HFFc6 (cell line): ENCODE results near the gene HCAR3. TPM values are rescaled to one million over a fixed set of nuclear protein-coding genes. Genes with fewer than 3 reads are reported as not detected.
"Not testable (repeated sequence)": the region's sequence is repeated elsewhere in the genome, so short reads cannot be mapped to it uniquely, and the experiment has no call there.

Experiments
- DNase-seq: peaks from one replicate; pipeline ENCODE4 v3.0.0-alpha.2; 2018
- H3K27ac Mint-ChIP-seq: 2 replicates; pipeline ENCODE4 v1.8.0; 2020; ENCODE audit warnings: mild to moderate bottlenecking, mixed read lengths
- H3K27me3 Mint-ChIP-seq: 2 replicates; pipeline ENCODE4 v1.8.0; 2021; ENCODE audit warnings: mild to moderate bottlenecking, moderate library complexity, mixed read lengths; ENCODE audit not compliant: insufficient read depth
- H3K36me3 Mint-ChIP-seq: 2 replicates; pipeline ENCODE4 v1.8.0; 2021; ENCODE audit warnings: low read depth, mixed read lengths
- H3K4me1 Mint-ChIP-seq: 2 replicates; pipeline ENCODE4 v1.8.0; 2020; ENCODE audit warnings: low read depth, mixed read lengths
- H3K4me3 Mint-ChIP-seq: 2 replicates; pipeline ENCODE4 v1.8.0; 2020; ENCODE audit warnings: mild to moderate bottlenecking, moderate library complexity, mixed read lengths
- H3K9me3 Mint-ChIP-seq: 2 replicates; pipeline ENCODE4 v1.8.0; 2020; ENCODE audit warnings: mild to moderate bottlenecking, mixed read lengths
- total RNA-seq, 6 experiments: library from RNA; stranded (reverse); fragmentation: NEBNext Ultra II Directional; extraction: Animal tissue kit (Norgen Biotek cat#: 25700); gene quantifications; 2 replicates in 1 of 6; 3 replicates in 5 of 6; pipeline ENCODE4 v1.2.3, GENCODE V29; 2021
- TF ChIP-seq, protein P1 (sequence below): fragments of 200-600 bp; sonication (generic); IDR thresholded peaks from 2 replicates; pipeline ENCODE4 v1.5.0; 2021; ENCODE audit warnings: antibody characterized with exemption, mild to moderate bottlenecking

The HCAR3 gene
- total RNA-seq, 6 experiments from 2014 or later, result not detected

DNA sequence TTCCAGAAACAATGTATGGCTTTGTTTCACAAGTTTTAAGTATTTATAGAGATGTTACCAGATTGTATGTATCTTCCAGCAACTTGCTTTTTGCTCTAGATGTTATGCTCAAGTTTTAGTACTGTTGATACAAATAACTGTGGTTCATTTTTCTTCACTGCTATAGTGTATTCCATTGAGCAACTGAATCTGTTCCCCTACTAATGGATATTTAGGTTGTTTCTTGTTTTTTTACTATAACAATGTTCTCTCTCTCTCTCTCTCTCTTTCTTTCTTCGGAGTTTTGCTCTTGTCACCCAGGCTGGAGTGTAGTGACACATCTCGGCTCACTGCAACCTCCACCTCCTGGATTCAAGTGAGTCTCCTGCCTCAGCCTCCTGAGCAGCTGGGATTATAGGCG is 30.1 kb downstream of the HCAR3 start:
- H3K4me1 Mint-ChIP-seq, result no peaks in the 10 kb centered on the region
- H3K36me3 Mint-ChIP-seq, result no peaks in the 10 kb centered on the region
- no peak overlapping the region for H3K4me3 Mint-ChIP-seq
- DNase-seq, result no peak
- H3K27me3 Mint-ChIP-seq, result peaks cover 1% of the 10 kb centered on the region; the same call in 1 of the 2 replicates
- H3K9me3 Mint-ChIP-seq, result no peaks in the 10 kb centered on the region
- no peak overlapping the region for H3K27ac Mint-ChIP-seq
- TF ChIP-seq, protein P1, sequence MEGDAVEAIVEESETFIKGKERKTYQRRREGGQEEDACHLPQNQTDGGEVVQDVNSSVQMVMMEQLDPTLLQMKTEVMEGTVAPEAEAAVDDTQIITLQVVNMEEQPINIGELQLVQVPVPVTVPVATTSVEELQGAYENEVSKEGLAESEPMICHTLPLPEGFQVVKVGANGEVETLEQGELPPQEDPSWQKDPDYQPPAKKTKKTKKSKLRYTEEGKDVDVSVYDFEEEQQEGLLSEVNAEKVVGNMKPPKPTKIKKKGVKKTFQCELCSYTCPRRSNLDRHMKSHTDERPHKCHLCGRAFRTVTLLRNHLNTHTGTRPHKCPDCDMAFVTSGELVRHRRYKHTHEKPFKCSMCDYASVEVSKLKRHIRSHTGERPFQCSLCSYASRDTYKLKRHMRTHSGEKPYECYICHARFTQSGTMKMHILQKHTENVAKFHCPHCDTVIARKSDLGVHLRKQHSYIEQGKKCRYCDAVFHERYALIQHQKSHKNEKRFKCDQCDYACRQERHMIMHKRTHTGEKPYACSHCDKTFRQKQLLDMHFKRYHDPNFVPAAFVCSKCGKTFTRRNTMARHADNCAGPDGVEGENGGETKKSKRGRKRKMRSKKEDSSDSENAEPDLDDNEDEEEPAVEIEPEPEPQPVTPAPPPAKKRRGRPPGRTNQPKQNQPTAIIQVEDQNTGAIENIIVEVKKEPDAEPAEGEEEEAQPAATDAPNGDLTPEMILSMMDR, result no peak

DNA sequence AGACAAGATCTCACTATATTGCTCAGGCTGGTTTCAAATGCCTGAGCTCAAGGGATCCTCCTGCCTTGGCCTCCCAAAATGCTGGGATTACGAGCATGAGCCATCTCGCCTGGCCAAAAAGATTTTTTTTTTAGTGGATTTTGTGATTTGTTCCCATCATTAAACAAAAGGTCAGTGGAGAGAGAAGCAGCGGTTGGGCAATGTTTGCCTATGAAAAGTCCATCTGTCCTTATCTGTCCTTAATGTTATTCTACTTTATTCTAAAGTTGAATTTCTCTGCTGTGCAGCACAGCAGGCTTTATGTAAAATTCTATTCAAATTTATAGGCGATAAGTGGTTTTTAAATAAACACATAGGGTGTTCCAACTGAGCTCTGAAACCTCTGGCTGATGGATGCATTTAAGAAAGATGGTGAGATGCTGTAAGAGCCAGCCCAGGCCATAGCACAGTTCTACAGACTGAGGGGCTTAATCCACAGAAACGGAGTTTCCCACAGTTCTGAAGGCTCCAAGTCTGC is 32.3 kb downstream of the HCAR3 start:
- no peak for DNase-seq
- H3K36me3 Mint-ChIP-seq, result no peaks in the 10 kb centered on the region
- TF ChIP-seq, protein P1, result no peak

DNA sequence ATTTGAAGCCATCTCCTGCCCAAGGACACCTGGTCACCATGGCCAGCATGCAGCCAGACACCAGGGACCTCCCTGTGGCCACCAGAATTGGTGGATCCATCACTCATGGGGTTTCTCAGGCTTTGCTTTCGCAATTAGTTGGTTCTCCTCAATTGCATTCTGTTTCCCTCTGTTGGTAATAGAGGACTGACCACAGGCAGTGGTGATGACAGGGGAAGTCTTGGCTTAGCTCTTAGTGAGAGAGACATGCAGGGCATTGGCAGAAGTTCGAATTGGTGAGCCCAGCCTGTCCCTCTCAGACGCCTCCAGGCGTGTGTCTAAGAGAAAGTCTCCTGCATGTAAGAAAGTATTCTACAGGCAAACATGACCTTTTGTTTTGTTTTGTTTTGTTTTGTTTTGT is 34.8 kb downstream of the HCAR3 start:
- Mint-ChIP-seq H3K9me3 (no peaks in the 10 kb centered on the region), H3K36me3 (no peaks in the 10 kb centered on the region), H3K4me1 (peaks cover 23% of the 10 kb centered on the region), H3K4me3 (no peak overlapping the region), H3K27ac (peak overlapping the region; percentile 4; the same call in 1 of the 2 replicates), H3K27me3 (peaks cover 1% of the 10 kb centered on the region; the same call in 1 of the 2 replicates)
- TF ChIP-seq, protein P1, result no peak
- no peak for DNase-seq

More for the DNA sequence above, 32.3 kb downstream of the HCAR3 start:
- Mint-ChIP-seq H3K27ac (no peak overlapping the region), H3K27me3 (peaks cover 1% of the 10 kb centered on the region; the same call in 1 of the 2 replicates), H3K4me3 (no peak overlapping the region), H3K9me3 (no peaks in the 10 kb centered on the region), H3K4me1 (peaks cover 8% of the 10 kb centered on the region)

DNA sequence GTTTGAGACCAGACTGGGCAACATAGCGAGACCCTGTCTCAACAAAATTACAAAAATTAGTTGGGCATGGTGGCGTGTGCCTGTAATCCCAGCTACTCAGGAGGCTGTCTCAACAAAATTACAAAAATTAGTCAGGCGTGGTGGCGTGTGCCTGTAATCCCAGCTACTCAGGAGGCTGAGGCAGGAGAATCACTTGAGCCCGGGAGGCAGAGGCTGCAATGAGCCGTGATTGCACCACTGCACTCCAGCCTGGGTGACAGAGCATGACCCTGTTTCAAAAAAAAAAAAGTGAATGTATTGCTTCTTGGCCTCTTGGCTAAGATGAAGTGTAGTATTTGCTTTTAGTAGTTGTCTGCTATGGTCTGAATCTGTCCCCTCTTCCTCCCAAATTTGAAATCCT is 35.6 kb downstream of the HCAR3 start:
- peaks cover 23% of the 10 kb centered on the region for H3K4me1 Mint-ChIP-seq
- not testable (repeated sequence) for H3K4me3 Mint-ChIP-seq, DNase-seq, H3K27ac Mint-ChIP-seq, H3K9me3 Mint-ChIP-seq, H3K27me3 Mint-ChIP-seq, H3K36me3 Mint-ChIP-seq

DNA sequence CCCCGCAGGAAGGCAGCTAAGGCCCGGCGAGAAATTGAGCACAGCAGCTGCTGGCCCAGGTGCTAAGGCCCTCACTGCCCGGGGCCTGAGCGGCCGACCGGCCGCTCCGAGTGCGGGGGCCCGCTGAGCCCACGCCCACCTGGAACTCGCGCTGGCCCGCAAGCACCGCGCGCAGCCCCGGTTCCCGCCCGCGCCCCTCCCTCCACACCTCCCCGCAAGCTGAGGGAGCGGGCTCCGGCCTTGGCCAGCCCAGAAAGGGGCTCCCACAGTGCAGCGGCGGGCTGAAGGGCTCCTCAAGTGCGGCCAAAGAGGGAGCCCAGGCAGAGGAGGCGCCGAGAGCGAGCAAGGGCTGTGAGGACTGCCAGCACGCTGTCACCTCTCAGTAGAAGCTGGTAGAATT is 39.8 kb downstream of the HCAR3 start:
- not testable (repeated sequence) for H3K9me3 Mint-ChIP-seq, H3K27ac Mint-ChIP-seq, H3K4me3 Mint-ChIP-seq, H3K27me3 Mint-ChIP-seq, DNase-seq, H3K36me3 Mint-ChIP-seq
- H3K4me1 Mint-ChIP-seq, result peaks cover 23% of the 10 kb centered on the region

DNA sequence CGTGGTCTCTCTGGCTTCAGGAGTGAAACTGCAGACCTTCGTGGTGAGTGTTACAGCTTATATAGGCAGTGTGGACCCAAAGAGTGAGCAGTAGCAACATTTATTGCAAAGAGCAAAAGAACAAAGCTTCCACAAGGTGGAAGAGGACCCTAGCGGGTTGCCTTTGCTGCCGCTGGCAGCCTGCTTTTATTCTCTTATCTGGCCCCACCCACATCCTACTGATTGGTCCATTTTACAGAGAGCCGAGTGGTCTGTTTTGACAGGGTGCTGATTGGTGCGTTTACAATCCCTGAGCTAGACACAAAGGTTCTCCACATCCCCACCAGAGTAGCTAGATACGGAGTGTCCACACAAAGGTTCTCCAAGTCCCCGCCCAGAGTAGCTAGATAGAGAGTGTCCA is 40.6 kb downstream of the HCAR3 start:
- DNase-seq, H3K4me3 Mint-ChIP-seq, H3K27me3 Mint-ChIP-seq, H3K9me3 Mint-ChIP-seq, H3K27ac Mint-ChIP-seq, H3K36me3 Mint-ChIP-seq: not testable (repeated sequence)
- H3K4me1 Mint-ChIP-seq, result peaks cover 27% of the 10 kb centered on the region

DNA sequence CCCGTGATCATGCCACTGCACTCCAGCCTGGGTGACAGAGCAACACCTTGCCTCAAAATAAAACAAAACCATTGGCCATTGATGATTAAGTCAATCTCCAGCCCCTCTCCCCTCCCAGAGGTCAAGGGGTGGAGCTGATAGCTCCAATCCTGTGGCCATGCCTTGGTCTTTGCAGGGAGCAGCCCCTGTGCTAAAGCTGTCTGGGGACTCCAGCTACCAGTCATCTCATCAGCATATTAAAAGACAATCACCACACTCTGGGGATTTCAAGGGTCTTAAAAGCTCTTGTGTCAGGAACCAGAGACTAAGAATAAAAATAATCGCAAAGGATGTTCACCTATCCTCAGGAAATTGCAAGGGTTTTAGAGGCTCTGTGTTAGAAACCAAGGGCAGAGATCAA is 44.1 kb downstream of the HCAR3 start:
- Mint-ChIP-seq H3K4me3 (no peak overlapping the region), H3K27ac (no peak overlapping the region), H3K9me3 (no peaks in the 10 kb centered on the region), H3K36me3 (peaks cover 9% of the 10 kb centered on the region; the same call in 1 of the 2 replicates), H3K27me3 (peaks cover 2% of the 10 kb centered on the region; the same call in 1 of the 2 replicates), H3K4me1 (peaks cover 19% of the 10 kb centered on the region)
- TF ChIP-seq, protein P1, result no peak
- DNase-seq, result no peak
